ENCODE results near the gene PTPRG.

The PTPRG gene

GRCh38 chr3:62145086-62145757 lies 583.9 kb downstream of the PTPRG start:
- no peak overlapping the region for H3K4me3 ChIP-seq (ENCODE audit: low read length)
- peak; percentile 74 for DNase-seq (ENCODE audit: low read depth)
- TF ChIP-seq CTCF (IDR thresholded peaks at IDR 0.05; ENCODE audit: insufficient read depth, low read depth, low read length, missing control alignments) = no peak

- H3K4me3 ChIP-seq (ENCODE audit: low read length) = no peak overlapping the region
- no peak for TF ChIP-seq CTCF (IDR thresholded peaks at IDR 0.05; ENCODE audit: insufficient read depth, low read depth, low read length, missing control alignments)
- DNase-seq (ENCODE audit: low read depth) = peak; percentile 4
Observed at GRCh38 chr3:62149539-62149938, 588.2 kb downstream of the PTPRG start.

GRCh38 chr3:62149962-62150361 lies 588.6 kb downstream of the PTPRG start:
- H3K4me3 ChIP-seq (ENCODE audit: low read length) = no peak overlapping the region
- no peak for TF ChIP-seq CTCF (IDR thresholded peaks at IDR 0.05; ENCODE audit: insufficient read depth, low read depth, low read length, missing control alignments)
- DNase-seq (ENCODE audit: low read depth) = peak; percentile 71

GRCh38 chr3:62151591-62151990 lies 590.2 kb downstream of the PTPRG start:
- no peak for TF ChIP-seq CTCF (IDR thresholded peaks at IDR 0.05; ENCODE audit: insufficient read depth, low read depth, low read length, missing control alignments)
- DNase-seq (ENCODE audit: low read depth) = no peak
- H3K4me3 ChIP-seq (ENCODE audit: low read length) = no peak overlapping the region

- H3K4me3 ChIP-seq (ENCODE audit: low read length) = no peak overlapping the region
- TF ChIP-seq CTCF (IDR thresholded peaks at IDR 0.05; ENCODE audit: insufficient read depth, low read depth, low read length, missing control alignments) = no peak
- DNase-seq (ENCODE audit: low read depth) = no peak
Observed at GRCh38 chr3:62153231-62153630, 591.9 kb downstream of the PTPRG start.

- H3K4me3 ChIP-seq (ENCODE audit: low read length) = no peak overlapping the region
- DNase-seq (ENCODE audit: low read depth) = no peak
- TF ChIP-seq CTCF (IDR thresholded peaks at IDR 0.05; ENCODE audit: insufficient read depth, low read depth, low read length, missing control alignments) = no peak
Observed at GRCh38 chr3:62154457-62155148, 593.2 kb downstream of the PTPRG start.
